Gastrocnemius medialis (tissue), 4 donors: ENCODE data around the gene MED26.

Experiments used
- CTCF ChIP-seq, 5 experiments: fragments of 450-650 bp in 3 of 5; fragments of 200-600 bp in 2 of 5; sonication (generic) in 2 of 5; IDR thresholded peaks in 4 of 5; conservative IDR thresholded peaks in 1 of 5; 1 replicate in 4 of 5; 2 replicates in 1 of 5; pipeline ENCODE4 v1.5.1; 2016 to 2019; ENCODE audit warnings: antibody characterized with exemption in 5 of 5, mild to moderate bottlenecking in 3 of 5, moderate library complexity in 3 of 5
- POLR2A ChIP-seq, 2 donors: fragments of 450-650 bp; IDR thresholded peaks; one replicate each; pipeline ENCODE4 v1.6.1; 2017; ENCODE audit warnings: antibody characterized with exemption in 2 of 2, mild to moderate bottlenecking in 2 of 2, moderate library complexity in 2 of 2

- TF ChIP-seq CTCF (IDR thresholded peaks at IDR 0.05 in 4 of 5, conservative IDR thresholded peaks at IDR 0.05 in 1 of 5) (no peak), POLR2A (IDR thresholded peaks at IDR 0.05) (no peak)
Observed at GRCh38 chr19:16620584-16620983, 7.4 kb downstream of the MED26 start.
